ENCODE results near the gene PRDM16. TPM values are rescaled to one million over a fixed set of nuclear protein-coding genes. Genes with fewer than 3 reads are reported as not detected.

Gene PRDM16
- total RNA-seq, 2 donors from 2014 or later: not detected

DNA sequence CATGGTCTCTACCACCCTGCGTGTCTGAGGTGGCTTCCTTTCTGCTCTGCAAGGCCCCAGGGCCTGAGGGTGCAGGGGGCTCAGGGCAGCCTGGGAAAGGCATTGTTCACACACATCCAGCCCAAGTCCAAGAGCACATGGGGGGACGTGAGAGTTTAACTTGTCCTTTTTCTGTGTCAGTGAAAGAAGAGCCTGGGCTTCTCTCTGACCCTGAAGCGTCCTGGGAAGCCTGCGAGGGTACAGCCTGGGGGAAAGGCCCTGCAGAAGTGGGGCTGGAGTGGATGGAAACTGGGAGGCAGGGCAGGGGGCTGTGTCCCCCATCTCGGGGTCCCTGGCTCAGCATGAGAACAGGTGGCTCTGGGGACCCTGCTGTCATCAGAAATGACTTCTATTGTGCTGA is 181.6 kb downstream of the PRDM16 start:
- Mint-ChIP-seq H3K27me3 (peaks cover 7% of the 10 kb centered on the region), H3K4me3 (no peak overlapping the region), H3K27ac (no peak overlapping the region), H3K4me1 (no peaks in the 10 kb centered on the region), H3K9me3 (no peaks in the 10 kb centered on the region), H3K36me3 (ENCODE audit: low read depth) (no peaks in the 10 kb centered on the region)
- ATAC-seq (replicated peaks): no peak

DNA sequence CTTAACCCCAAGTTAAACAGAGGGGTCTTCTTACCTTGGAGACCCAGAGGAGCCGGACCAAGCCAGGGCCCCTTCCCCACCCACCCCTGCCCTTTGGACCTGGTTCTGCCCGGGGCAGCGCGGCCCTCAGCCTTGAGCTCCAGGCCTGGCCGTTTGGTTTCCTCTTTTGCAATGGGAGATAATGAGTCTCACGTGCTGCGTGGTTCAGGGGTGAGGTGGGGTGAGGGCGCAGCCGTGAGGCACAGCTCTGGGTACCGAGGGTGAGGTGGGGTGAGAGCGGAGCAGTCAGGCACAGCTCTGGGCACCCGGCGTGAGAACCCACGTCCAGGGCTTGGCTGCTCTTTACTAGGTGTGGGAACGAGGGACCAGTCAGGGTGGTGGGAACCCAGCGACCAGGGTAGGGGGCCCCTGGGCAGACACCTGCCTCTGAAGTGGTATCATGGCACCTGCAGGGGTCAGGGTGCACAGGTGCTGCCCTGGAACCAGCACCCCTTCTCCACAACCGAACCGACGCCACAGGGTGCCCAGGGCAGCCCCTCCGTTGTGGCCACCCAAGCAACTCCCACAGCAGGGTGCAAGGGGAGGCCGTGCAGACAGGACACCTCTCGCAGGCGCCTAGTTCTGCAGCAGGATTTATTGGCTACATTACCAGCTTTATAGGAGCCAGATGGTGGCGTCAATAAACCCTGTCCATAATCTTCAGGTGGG is 182.2 kb downstream of the PRDM16 start:
- ATAC-seq (replicated peaks): no peak
- no peak overlapping the region for H3K27ac Mint-ChIP-seq
- H3K4me1 Mint-ChIP-seq: no peaks in the 10 kb centered on the region
- no peaks in the 10 kb centered on the region for H3K9me3 Mint-ChIP-seq
- H3K36me3 Mint-ChIP-seq (ENCODE audit: low read depth): no peaks in the 10 kb centered on the region
- peaks cover 7% of the 10 kb centered on the region for H3K27me3 Mint-ChIP-seq
- H3K4me3 Mint-ChIP-seq: no peak overlapping the region

DNA sequence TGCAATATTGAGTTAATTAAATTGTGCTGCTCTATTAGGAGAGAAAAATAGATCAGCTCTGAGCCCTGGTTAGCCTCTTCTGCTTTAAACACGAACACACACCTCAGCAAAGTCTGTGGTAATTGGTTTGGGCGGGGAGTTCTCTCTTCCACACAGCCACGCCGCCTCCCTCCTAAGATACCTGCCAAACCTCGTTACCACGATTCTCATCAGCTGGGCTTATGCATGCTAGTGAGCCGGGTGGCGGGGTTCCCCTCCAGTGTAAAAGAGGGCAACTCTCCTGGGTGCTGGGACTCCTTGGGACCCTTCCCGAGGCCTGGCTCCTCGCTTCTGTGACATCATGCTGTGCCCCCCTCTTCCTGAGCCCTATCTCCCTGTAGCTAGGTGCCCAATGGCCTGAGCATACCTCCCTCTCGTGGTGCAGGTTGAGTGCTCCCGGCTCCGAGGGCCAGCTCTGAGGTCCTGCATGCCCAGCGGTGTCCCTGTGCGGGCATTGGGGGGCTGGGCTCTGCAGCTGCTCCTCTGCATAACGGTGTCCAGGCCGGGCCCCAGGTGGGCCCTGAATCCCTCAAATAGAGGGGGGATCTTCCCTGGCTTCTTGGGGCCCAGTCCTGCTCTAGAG is 182.9 kb downstream of the PRDM16 start:
- Mint-ChIP-seq H3K4me1 (no peaks in the 10 kb centered on the region), H3K9me3 (no peaks in the 10 kb centered on the region), H3K27ac (no peak overlapping the region), H3K4me3 (no peak overlapping the region), H3K36me3 (ENCODE audit: low read depth) (no peaks in the 10 kb centered on the region), H3K27me3 (peaks cover 7% of the 10 kb centered on the region)
- no peak for ATAC-seq (replicated peaks)

DNA sequence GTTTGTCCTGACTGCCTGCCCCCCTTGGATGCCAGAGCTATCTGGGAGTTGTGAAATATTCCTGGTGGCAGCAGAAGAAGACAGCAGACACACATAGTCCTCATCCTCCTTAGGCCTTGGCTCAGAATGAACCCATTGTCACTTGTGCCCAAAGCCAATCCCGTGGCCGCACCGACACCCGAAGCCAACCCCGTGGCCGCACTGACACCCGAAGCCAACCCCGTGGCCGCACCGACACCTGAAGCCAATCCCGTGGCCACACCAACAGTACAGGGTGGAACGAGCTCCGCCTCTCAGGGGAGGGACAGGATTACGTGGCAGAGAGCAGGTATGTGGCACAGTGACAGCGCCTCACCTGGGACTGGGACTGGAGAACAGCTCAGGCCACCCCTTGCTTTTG is 186.7 kb downstream of the PRDM16 start:
- Mint-ChIP-seq H3K27me3 (no peaks in the 10 kb centered on the region), H3K9me3 (peaks cover 5% of the 10 kb centered on the region), H3K27ac (no peak overlapping the region), H3K4me1 (no peaks in the 10 kb centered on the region), H3K36me3 (ENCODE audit: low read depth) (no peaks in the 10 kb centered on the region), H3K4me3 (no peak overlapping the region)
- no peak for ATAC-seq (replicated peaks)

DNA sequence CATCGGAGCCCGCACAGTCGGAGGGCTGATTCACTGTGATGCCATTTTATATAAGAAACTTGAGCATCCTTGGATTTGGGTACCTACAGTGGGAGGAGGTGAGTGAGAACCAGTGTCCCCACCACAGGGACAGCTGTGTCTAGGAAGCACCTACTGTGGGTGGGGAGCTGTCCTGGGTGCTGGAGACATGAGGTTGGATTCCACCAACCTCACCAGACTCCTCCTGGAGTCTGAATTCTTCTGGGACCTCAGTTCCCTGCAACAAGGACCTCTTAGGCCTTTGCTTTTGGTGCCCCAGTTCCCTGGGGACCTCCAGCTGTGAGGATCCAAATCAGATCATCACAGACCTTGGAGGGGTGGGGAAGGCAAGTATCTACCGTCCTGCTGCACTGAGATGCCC is 188.8 kb downstream of the PRDM16 start:
- no peak for ATAC-seq (replicated peaks)
- H3K27me3 Mint-ChIP-seq: no peaks in the 10 kb centered on the region
- H3K27ac Mint-ChIP-seq: no peak overlapping the region
- H3K9me3 Mint-ChIP-seq: peaks cover 5% of the 10 kb centered on the region
- H3K4me3 Mint-ChIP-seq: no peak overlapping the region
- H3K4me1 Mint-ChIP-seq: no peaks in the 10 kb centered on the region
- H3K36me3 Mint-ChIP-seq (ENCODE audit: low read depth): no peaks in the 10 kb centered on the region

DNA sequence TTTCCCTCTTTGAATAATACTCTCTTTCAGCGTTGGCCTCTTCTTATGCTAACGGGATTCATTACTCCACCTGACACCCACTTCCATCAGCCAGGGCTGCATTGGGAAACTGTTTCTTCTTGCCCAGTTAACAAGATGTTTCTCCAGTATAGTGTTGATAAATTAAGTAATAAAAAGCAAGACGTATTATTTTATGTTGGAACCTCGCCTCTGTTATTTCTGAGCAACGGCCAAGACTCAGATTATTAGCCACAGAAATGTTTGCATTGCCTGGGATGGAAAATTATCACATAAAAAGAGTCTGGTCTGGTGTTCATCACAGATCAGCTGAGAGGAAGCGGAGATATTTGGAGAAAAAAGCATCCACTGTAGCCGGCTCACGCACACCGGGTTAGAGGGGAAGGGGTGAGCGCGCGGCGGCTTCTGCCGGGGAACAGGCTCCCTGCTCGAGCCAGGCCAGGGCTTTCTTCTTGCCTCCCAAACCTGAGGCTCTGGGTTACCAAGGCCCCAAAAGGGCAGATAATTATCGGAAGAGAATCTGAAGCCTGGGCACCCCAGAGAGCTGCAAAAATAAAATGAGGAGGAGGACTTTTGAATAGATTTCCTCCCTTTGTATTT is 189.5 kb downstream of the PRDM16 start:
- H3K27ac Mint-ChIP-seq: no peak overlapping the region
- no peaks in the 10 kb centered on the region for H3K36me3 Mint-ChIP-seq (ENCODE audit: low read depth)
- H3K4me1 Mint-ChIP-seq: no peaks in the 10 kb centered on the region
- H3K4me3 Mint-ChIP-seq: no peak overlapping the region
- no peaks in the 10 kb centered on the region for H3K27me3 Mint-ChIP-seq
- H3K9me3 Mint-ChIP-seq: peaks cover 5% of the 10 kb centered on the region
- no peak for ATAC-seq (replicated peaks)

DNA sequence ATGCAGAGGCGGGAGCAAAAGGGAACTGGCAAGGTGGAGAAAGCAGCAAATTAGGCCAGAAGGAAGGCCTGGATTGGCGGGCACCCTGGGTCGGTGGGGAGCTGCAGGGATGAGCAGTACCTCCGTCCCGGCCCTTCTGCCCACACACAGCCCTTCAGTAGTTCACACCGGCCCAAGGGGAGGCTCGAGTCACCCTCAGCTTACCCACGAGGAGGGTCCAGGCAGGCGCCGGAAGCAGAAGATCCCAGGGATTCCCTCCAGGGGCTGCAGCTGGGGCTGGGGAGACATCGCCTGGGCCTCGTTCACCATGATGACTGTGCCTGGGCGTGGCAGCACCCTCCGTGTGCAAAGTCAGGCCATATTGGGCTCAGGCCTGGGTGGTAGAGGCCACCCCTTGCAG is 190.0 kb downstream of the PRDM16 start:
- Mint-ChIP-seq H3K36me3 (ENCODE audit: low read depth) (no peaks in the 10 kb centered on the region), H3K4me1 (no peaks in the 10 kb centered on the region), H3K27ac (no peak overlapping the region), H3K9me3 (peaks cover 5% of the 10 kb centered on the region), H3K27me3 (no peaks in the 10 kb centered on the region), H3K4me3 (no peak overlapping the region)
- ATAC-seq (replicated peaks): no peak

DNA sequence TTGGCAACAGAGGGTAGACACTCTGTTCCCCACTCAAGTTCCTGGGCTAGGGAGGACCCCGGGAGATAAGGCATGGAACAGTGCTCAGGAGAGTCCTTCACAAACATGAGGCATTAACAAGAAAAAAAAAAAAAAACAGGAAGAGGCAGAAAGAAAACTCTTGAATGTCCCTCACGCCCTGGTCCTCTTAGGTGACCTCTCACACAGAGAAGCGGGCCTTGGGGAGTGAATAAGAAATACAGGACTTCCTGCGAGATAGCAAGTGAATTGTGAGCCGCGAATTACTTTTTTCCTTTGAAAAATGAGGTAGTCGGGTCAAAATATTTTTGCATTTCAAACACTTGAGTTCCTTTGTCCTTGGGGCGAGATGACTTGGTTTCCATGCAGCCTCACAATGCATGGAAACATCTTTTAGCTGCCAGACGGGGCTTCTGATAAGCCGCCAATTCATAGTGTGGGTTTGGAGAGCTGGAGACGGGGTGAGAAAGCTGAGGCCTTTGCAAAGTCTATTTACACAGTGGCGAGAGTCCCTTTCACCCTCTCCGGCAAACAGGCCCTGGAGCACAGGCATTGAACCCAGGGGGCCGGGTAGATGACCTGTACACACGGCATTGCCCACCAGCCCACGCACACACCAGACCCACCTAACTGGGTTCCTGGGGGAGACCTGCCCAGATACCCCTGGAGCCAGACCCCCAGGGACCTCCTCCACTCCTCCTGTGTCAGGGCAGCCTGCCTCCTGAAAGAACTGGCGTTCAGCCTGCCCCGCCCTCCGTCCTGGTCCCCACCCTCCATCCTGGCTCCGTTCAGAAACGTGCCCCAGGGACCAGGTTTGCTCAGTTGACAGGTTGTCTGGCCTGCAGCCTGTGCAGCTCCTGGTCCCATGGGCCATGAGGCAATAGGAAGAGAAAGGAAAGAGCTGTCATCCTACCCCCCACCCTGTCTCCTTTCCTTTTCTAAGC is 192.3 kb downstream of the PRDM16 start:
- Mint-ChIP-seq H3K27ac (no peak overlapping the region), H3K9me3 (peaks cover 5% of the 10 kb centered on the region)

DNA sequence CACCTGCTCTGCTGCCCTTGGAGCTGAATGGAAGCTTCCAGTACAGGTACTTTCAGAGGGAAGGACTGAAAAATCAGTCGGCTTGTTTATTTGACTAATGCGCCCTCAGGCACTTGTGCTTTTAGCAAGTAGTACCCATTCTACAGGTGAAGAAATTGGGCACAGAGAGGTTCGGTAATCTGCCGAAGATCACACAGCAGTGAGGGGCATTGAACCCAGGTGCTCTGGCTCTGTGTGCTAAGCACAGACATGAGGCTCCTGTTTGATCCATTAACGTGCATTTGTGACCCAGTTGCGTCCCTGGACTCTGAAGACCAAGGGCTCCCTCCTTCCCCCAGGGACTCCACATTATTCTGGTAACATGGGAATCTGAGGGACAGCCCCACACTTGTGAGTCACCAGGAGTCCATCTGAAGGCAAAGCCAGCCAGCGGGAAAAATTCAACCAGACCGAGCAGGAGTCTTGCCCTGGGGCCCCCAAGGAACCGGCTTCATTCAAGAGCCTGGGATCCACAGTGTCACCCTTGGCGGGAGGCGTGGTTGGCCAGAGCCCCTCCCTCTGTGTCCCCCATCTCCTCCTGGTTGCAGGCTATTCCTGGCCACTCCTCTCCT is 193.1 kb downstream of the PRDM16 start:
- H3K4me3 Mint-ChIP-seq: no peak overlapping the region
- peaks cover 2% of the 10 kb centered on the region for H3K27me3 Mint-ChIP-seq
- H3K9me3 Mint-ChIP-seq: peaks cover 5% of the 10 kb centered on the region
- ATAC-seq (replicated peaks): no peak
- H3K27ac Mint-ChIP-seq: no peak overlapping the region
- H3K4me1 Mint-ChIP-seq: no peaks in the 10 kb centered on the region
- no peaks in the 10 kb centered on the region for H3K36me3 Mint-ChIP-seq (ENCODE audit: low read depth)

More for the DNA sequence above, 192.3 kb downstream of the PRDM16 start:
- no peak overlapping the region for H3K4me3 Mint-ChIP-seq
- H3K4me1 Mint-ChIP-seq: no peaks in the 10 kb centered on the region
- no peaks in the 10 kb centered on the region for H3K36me3 Mint-ChIP-seq (ENCODE audit: low read depth)
- no peak for ATAC-seq (replicated peaks)
- H3K27me3 Mint-ChIP-seq: no peaks in the 10 kb centered on the region

DNA sequence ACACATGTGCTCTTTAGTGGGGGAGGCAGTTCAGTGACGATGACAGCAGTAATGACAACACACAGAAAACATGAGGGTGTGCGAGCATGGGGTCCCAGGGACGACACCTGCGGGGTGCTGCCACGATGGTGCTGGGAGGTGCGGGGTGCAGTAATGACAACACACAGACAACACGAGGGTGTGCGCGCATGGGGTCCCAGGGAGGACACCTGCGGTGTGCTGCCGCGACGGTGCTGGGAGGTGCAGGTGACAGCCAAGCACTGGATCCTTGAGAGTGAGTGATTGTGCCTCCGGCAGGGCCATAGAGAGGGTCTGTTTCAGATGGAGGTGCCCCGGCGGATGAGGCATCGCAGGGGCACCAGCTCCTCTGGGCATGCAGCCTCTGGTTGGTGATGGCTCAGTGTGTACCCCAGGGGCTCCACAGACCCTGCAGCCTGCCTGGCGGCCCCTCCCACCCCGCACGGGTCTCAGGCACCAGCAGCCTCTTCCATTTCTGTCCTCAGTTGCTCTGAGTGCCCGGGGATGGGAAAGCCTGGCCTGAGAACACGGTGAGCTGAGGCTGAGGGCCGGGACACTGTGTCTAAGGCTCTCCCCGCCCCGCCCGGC is 193.8 kb downstream of the PRDM16 start:
- peaks cover 4% of the 10 kb centered on the region for H3K27me3 Mint-ChIP-seq
- H3K27ac Mint-ChIP-seq: no peak overlapping the region
- H3K4me1 Mint-ChIP-seq: no peaks in the 10 kb centered on the region
- H3K36me3 Mint-ChIP-seq (ENCODE audit: low read depth): no peaks in the 10 kb centered on the region
- H3K9me3 Mint-ChIP-seq: peaks cover 5% of the 10 kb centered on the region
- ATAC-seq (replicated peaks): no peak
- H3K4me3 Mint-ChIP-seq: no peak overlapping the region

DNA sequence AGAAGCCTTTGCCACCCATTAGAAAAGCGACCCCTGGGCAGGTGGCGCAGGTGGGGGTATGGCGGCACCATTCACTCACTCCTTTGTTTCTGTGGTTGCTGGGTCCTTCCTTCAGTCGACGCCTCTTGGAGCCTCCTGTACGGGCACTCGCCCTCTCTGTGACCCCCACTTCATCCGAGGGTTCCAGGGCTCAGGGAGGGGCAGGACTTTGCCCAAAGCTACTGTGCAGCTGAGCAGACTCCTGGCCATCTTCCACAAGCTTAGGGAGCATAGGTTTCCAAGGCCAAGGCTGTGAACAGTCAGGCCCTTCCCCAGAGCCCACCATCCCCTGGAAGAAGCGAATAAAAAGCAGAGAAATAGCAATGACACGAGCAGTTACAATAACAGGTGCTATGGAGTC is 194.8 kb downstream of the PRDM16 start:
- ATAC-seq (replicated peaks): no peak
- H3K27ac Mint-ChIP-seq: no peak overlapping the region

DNA sequence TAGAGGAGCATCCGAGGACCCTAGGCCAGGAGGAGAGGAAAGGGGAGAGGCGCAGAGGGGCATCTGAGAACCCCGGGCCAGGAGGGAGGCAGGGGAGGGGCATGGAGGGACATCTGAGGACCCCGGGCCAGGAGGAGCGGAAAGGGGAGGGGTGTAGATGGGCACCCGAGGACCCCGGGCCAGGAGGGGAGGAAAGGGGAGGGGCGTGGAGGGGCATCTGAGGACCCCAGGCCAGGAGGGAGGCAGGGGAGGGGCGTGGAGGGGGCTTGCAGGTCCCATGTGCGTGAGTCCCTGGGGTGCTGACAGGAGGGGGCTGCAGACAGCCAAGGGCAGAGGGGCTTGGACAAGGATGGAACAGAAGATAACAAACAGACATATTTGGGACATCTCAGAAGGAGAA is 195.5 kb downstream of the PRDM16 start:
- Mint-ChIP-seq H3K4me3 (no peak overlapping the region), H3K4me1 (no peaks in the 10 kb centered on the region), H3K36me3 (ENCODE audit: low read depth) (no peaks in the 10 kb centered on the region), H3K27ac (no peak overlapping the region), H3K27me3 (peaks cover 4% of the 10 kb centered on the region), H3K9me3 (peaks cover 5% of the 10 kb centered on the region)
- no peak for ATAC-seq (replicated peaks)

More for the DNA sequence above, 194.8 kb downstream of the PRDM16 start:
- Mint-ChIP-seq H3K4me1 (no peaks in the 10 kb centered on the region), H3K36me3 (ENCODE audit: low read depth) (no peaks in the 10 kb centered on the region), H3K27me3 (peaks cover 4% of the 10 kb centered on the region), H3K4me3 (no peak overlapping the region), H3K9me3 (peaks cover 5% of the 10 kb centered on the region)

DNA sequence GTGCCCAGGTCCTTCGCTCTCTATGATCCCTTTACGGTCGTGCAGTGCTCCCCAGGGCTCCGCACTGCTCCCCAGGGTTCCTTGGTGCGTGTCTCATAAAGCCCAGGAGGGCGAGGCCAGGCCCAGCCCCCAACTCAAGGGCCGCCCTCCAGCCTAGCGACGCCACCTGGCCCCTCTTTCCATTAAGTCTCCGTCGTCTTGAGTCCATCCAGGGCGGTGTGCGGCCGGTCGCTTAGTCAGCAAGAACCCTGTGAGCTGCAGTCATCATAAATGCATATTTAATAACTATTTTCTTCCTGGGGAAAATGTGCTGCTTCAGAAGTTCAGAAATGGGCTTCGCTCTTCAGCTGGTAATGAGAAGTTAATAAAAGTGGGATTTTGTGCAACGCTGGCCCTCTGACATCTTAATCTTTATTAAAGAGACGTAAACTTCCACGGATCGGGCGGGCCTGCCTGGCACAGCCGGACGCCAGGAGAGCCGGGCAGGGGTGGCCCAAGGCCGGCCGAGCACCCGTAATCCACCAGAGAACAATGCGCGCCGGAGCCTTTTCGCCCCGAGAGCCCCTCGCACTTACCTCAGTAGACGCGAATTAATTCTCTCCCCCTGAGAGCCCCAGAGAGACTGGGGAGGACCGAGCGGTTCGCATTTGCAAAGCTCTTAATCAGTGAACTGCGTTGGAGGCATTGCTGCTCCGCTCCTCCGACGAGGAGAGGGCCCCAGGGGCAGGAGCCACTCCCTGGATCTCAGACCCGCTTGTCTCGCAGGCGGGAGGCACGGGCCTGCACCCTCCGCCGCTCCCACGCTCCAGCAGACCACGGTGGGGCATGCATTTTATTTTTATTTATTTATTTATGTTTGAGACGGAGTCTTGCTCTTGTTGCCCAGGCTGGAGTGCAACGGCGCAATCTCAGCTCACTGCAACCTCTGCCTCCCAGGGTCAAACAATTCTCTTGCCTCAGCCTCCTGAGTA is 197.1 kb downstream of the PRDM16 start:
- no peaks in the 10 kb centered on the region for H3K9me3 Mint-ChIP-seq
- H3K27me3 Mint-ChIP-seq: peaks cover 4% of the 10 kb centered on the region
- no peak for ATAC-seq (replicated peaks)
- no peak overlapping the region for H3K4me3 Mint-ChIP-seq
- no peak overlapping the region for H3K27ac Mint-ChIP-seq
- no peaks in the 10 kb centered on the region for H3K36me3 Mint-ChIP-seq (ENCODE audit: low read depth)
- H3K4me1 Mint-ChIP-seq: no peaks in the 10 kb centered on the region

Data from activated T-helper 17 cell treated with anti-CD3 and anti-CD28 coated beads, Interleukin-2, amount 50 U/mL, for 72 hours (primary cell).